ENCODE results near the gene CENPV.
"Not testable (repeated sequence)": the region's sequence is repeated elsewhere in the genome, so short reads cannot be mapped to it uniquely, and the experiment has no call there.

Gene CENPV

DNA sequence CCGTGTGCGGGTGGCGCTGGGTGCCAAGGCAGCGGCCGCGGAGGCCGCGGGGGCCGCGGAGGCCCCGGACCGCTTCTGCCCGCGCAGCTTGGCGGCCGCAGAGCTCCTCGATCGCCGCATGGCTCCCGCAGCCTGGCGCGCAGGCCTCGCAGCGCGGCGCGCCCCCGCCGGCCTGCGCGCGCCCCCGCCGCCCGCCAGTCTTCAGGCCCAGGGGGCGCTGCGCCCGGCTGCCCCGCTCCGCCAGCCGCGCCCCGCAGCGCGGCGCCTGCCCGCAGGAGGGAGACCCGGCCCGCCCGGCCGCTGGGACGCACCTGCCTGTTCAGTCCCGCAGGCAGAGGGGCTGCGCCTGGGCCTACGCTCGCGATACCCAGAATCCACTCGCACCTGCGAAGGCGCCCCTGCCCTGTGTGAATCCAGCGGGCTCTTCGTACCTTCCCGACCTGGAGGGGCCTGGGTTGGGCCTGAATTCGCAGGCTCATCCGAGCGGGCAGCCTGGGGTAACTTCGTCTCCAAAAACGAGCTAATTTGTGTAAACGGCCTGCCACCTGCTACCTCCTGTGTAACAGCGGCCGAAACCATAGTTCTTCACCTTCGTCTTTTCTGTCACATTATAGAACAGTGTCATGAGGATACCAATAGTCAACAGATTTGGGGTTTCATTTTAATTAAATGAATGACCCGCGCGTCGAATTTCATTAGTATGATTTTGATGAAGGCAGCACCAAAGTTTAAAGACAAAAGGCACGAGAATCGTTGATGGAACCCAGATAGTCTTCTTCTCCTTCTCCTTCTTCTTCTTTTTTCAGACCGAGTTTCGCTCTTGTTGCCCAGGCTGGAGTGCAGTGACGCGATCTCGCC, at the start of gene CENPV:
Gene CENPV, minus strand, starts transcription at position 153 of the 858 bp plus-strand sequence. Its CDS starts 33 bp downstream, at position 120.
- H3K36me3 ChIP-seq (ENCODE audit: insufficient read depth, low read length), result peaks cover 15% of the 10 kb centered on the region
- DNase-seq (ENCODE audit: low read depth, low spot score), result no peak
- TF ChIP-seq POLR2AphosphoS5 (IDR thresholded peaks at IDR 0.05; ENCODE audit: borderline replicate concordance, low read depth, low read length) (no peak), FOXP2 (optimal IDR thresholded peaks at IDR 0.05; ENCODE audit: control extremely low read depth, extremely low read length, insufficient read depth) (no peak), EZH2 (IDR thresholded peaks at IDR 0.05) (no peak)
- no peaks in the 10 kb centered on the region for H3K9me3 ChIP-seq (ENCODE audit: low read depth, low read length)
- peak within 1 kb of the TSS; percentile 87 for H3K9ac ChIP-seq (ENCODE audit: insufficient read length)
- H3K4me3 ChIP-seq, result peak within 1 kb of the TSS; percentile 96
- H3K27ac ChIP-seq, result peak within 1 kb of the TSS; percentile 54; the same call in 1 of the 2 replicates

DNA sequence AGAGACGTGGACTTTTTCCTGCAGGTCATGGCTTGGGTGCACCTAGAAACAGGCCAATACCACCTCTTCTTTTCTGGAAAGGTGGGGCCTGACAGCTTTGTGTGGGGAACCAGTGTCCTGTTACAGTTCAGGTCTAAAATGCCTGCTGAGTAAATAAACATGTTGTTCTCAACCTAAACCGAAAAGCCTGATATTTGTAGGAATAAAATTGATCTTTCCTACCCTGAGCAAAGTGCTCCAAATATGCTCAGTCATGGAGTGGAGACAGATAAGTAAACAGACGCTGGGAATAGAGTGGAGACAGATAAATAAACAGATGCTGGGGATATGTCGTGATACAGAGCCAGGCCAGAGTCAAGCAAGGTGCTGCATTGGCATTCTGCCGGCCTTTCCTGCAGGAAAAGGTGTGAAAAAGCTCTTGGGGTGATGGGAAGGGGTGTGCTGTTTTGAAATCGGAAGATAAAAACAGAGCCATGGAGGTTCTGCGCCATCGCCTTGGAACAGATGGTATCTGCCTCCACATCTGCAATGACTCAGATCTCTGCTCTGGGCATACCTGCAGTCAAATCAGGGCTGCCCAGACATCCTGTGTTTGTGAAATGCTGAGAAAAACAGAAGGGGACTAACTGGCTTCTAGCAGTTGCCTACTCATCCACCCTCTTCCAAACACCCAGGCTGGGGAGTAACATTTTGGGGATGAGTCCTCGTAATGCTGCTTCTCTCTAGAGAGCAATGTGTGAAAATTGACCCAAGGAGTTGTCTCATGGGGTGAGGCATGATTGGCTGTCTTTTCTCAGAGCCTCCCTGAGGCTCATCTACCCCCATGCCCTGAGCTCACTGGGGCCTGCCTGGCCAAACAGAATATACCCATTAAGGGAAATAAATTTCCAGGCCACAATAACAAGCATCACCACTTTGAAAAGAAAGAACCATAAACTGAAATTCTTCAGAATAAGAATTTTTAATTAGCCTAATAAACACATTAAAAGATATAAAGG, 45.3 kb upstream of the CENPV start:
- Histone ChIP-seq H3K9me3 (ENCODE audit: low read depth, low read length) (no peaks in the 10 kb centered on the region), H3K36me3 (ENCODE audit: insufficient read depth, low read length) (no peaks in the 10 kb centered on the region), H3K27ac (no peak overlapping the region), H3K4me3 (no peak overlapping the region), H3K9ac (ENCODE audit: insufficient read length) (no peak overlapping the region)
- no peak for DNase-seq (ENCODE audit: low read depth, low spot score)
- TF ChIP-seq EZH2 (IDR thresholded peaks at IDR 0.05) (no peak), FOXP2 (optimal IDR thresholded peaks at IDR 0.05; ENCODE audit: control extremely low read depth, extremely low read length, insufficient read depth) (no peak), POLR2AphosphoS5 (IDR thresholded peaks at IDR 0.05; ENCODE audit: borderline replicate concordance, low read depth, low read length) (no peak)

GRCh38 chr17:16396693-16397092, 43.4 kb upstream of the CENPV start:
- DNase-seq (ENCODE audit: low read depth, low spot score), result not testable (repeated sequence)

DNA sequence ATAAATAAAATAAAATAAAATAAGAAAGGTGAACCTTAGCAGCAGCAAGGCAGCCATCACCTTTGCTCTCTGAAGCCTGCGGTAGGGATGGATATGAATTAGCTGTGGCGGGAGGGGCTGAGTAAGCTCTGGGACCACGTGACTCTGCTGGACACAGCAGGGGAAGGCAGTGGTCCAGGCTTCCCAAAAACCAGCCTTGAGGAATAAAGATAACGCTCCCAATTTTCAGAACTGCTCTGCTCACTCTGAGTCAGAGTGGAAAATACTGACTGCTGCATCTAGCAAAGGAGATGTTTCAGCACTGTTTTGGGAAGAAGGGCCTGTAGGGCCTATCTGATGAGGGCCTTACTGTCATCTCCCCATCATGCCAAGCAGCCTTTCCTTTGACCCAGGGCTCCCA, 42.6 kb upstream of the CENPV start:
- H3K9ac ChIP-seq (ENCODE audit: insufficient read length); H3K36me3 ChIP-seq (ENCODE audit: insufficient read depth, low read length); H3K27ac ChIP-seq; H3K9me3 ChIP-seq (ENCODE audit: low read depth, low read length); H3K4me3 ChIP-seq; DNase-seq (ENCODE audit: low read depth, low spot score): not testable (repeated sequence)

More at GRCh38 chr17:16396693-16397092, 43.4 kb upstream of the CENPV start:
- not testable (repeated sequence) for H3K36me3 ChIP-seq (ENCODE audit: insufficient read depth, low read length); H3K27ac ChIP-seq; H3K4me3 ChIP-seq; H3K9ac ChIP-seq (ENCODE audit: insufficient read length); H3K9me3 ChIP-seq (ENCODE audit: low read depth, low read length)

DNA sequence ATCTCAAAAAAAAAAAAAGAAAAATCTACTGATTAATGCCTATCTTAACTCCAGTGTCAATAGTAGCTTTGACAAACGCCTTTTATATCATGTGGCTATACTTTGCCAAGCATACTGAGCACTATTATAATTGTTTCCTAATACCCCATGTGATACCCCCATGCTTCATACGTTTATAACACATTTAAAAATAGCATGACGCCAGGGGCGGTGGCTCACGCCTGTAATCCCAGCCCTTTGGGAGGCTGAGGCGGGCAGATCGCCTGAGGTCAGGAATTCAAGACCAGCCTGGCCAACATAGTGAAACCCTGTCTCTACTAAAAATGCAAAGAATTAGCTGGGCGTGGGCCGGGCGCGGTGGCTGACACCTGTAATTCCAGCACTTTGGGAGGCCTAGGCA, 39.2 kb upstream of the CENPV start:
- DNase-seq (ENCODE audit: low read depth, low spot score); H3K4me3 ChIP-seq; H3K9me3 ChIP-seq (ENCODE audit: low read depth, low read length); H3K36me3 ChIP-seq (ENCODE audit: insufficient read depth, low read length); H3K9ac ChIP-seq (ENCODE audit: insufficient read length); H3K27ac ChIP-seq: not testable (repeated sequence)

DNA sequence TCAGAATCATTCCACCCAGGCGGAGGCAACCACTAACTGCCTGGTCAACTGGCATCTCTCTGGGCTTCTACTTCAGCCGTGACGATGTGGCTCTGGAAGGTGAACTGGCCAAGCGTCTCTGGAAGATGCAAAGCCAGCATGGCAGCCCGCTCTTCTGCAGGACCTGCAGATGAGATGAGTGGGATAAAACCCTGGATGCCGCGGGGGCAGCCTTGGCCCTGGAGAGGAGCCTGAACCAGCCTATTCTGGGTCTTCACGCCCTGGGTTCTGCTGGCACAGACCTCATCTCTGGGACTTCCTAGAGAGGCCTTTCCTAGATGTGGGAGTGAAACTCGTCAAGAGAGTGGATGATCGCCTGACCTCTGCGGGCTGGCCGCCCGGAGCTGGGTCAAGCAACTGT, 38.2 kb upstream of the CENPV start:
- Histone ChIP-seq H3K9ac (ENCODE audit: insufficient read length) (no peak overlapping the region), H3K9me3 (ENCODE audit: low read depth, low read length) (no peaks in the 10 kb centered on the region), H3K4me3 (no peak overlapping the region), H3K27ac (no peak overlapping the region), H3K36me3 (ENCODE audit: insufficient read depth, low read length) (no peaks in the 10 kb centered on the region)
- no peak for DNase-seq (ENCODE audit: low read depth, low spot score)
- TF ChIP-seq POLR2AphosphoS5 (IDR thresholded peaks at IDR 0.05; ENCODE audit: borderline replicate concordance, low read depth, low read length), result no peak
- no peak for TF ChIP-seq EZH2 (IDR thresholded peaks at IDR 0.05)
- no peak for TF ChIP-seq FOXP2 (optimal IDR thresholded peaks at IDR 0.05; ENCODE audit: control extremely low read depth, extremely low read length, insufficient read depth)

- not testable (repeated sequence) for H3K9ac ChIP-seq (ENCODE audit: insufficient read length); H3K27ac ChIP-seq; H3K4me3 ChIP-seq; DNase-seq (ENCODE audit: low read depth, low spot score); H3K9me3 ChIP-seq (ENCODE audit: low read depth, low read length)
- H3K36me3 ChIP-seq (ENCODE audit: insufficient read depth, low read length), result peaks cover 25% of the 10 kb centered on the region
Measured at GRCh38 chr17:16386126-16386507, 32.8 kb upstream of the CENPV start.

DNA sequence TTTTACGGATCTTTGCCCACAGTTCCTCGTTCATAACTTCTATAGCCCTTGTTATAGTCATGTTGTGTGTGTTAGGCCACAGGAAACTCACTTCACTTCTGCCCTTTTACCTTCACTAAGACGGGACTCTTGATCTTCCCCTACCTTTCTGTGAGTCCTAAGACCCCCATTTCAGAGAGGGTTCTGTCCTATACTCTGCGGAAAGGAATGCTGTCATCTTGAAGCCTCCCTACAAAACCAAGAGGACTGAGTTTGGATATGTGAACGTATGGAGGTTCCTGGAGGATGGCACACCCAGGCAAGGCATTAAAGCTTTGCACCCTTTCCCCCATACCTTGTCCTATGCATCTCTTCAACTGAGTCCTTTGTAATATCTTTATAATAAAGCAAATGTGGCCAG, 31.3 kb upstream of the CENPV start:
- no peaks in the 10 kb centered on the region for H3K9me3 ChIP-seq (ENCODE audit: low read depth, low read length)
- no peak overlapping the region for H3K4me3 ChIP-seq
- TF ChIP-seq POLR2AphosphoS5 (IDR thresholded peaks at IDR 0.05; ENCODE audit: borderline replicate concordance, low read depth, low read length) (no peak), EZH2 (IDR thresholded peaks at IDR 0.05) (no peak)
- no peak overlapping the region for H3K27ac ChIP-seq
- H3K9ac ChIP-seq (ENCODE audit: insufficient read length), result no peak overlapping the region
- DNase-seq (ENCODE audit: low read depth, low spot score), result no peak
- H3K36me3 ChIP-seq (ENCODE audit: insufficient read depth, low read length), result peaks cover 25% of the 10 kb centered on the region
